HEK293T (cell line): Measurements from ENCODE around the gene LTBP4.

Source experiments
- CTCF ChIA-PET: fragments of 350-600 bp; formaldehyde crosslinking; extraction: SDS; loops from one replicate; lab custom pipeline; 2021; ENCODE audit warnings: antibody characterized with exemption, inconsistent platforms; lab: Yijun Ruan, JAX
- POLR2A ChIA-PET: fragments of 350-600 bp; formaldehyde crosslinking; extraction: SDS; loops from one replicate; lab custom pipeline; 2020; ENCODE audit warnings: antibody characterized with exemption, inconsistent platforms; lab: Yijun Ruan, JAX
- DNase-seq: peaks from one replicate; pipeline ENCODE4 v3.0.0; 2012; ENCODE audit warnings: mixed read lengths; ENCODE audit errors: extremely low spot score
- ARNT ChIP-seq: fragments of 450-650 bp; IDR thresholded peaks from 2 replicates; pipeline ENCODE4 v1.6.1; 2017; ENCODE audit warnings: mild to moderate bottlenecking
- BHLHE40 ChIP-seq: fragments of 450-650 bp; IDR thresholded peaks from 2 replicates; pipeline ENCODE4 v1.6.1; 2016; ENCODE audit warnings: mild to moderate bottlenecking, moderate library complexity, borderline replicate concordance
- CTBP1 ChIP-seq: fragments of 450-650 bp; IDR thresholded peaks from 2 replicates; pipeline ENCODE4 v1.6.1; 2016; ENCODE audit warnings: borderline replicate concordance
- ELF4 ChIP-seq: fragments of 450-650 bp; IDR thresholded peaks from 2 replicates; pipeline ENCODE4 v1.6.1; 2017; ENCODE audit warnings: antibody characterized with exemption
- FOXA1 ChIP-seq: fragments of 450-650 bp; IDR thresholded peaks from 2 replicates; pipeline ENCODE4 v1.6.1; 2016; ENCODE audit warnings: mild to moderate bottlenecking
- FOXK2 ChIP-seq: fragments of 450-650 bp; IDR thresholded peaks from 2 replicates; pipeline ENCODE4 v1.6.1; 2016; ENCODE audit warnings: mild to moderate bottlenecking
- FOXM1 ChIP-seq: fragments of 450-650 bp; IDR thresholded peaks from 2 replicates; pipeline ENCODE4 v1.6.1; 2017; ENCODE audit warnings: mild to moderate bottlenecking, borderline replicate concordance
- HDGF ChIP-seq: fragments of 450-650 bp; IDR thresholded peaks from 2 replicates; pipeline ENCODE4 v1.6.1; 2017; ENCODE audit warnings: antibody characterized with exemption, borderline replicate concordance
- L3MBTL2 ChIP-seq: fragments of 450-650 bp; conservative IDR thresholded peaks from 2 replicates; pipeline ENCODE4 v1.6.1; 2016; ENCODE audit warnings: mild to moderate bottlenecking
- LEF1 ChIP-seq: fragments of 450-650 bp; IDR thresholded peaks from 2 replicates; pipeline ENCODE4 v1.6.1; 2017; ENCODE audit warnings: mild to moderate bottlenecking, borderline replicate concordance
- NFRKB ChIP-seq: fragments of 450-650 bp; IDR thresholded peaks from 2 replicates; pipeline ENCODE4 v1.6.1; 2016; ENCODE audit warnings: mild to moderate bottlenecking, moderate library complexity
- SP1 ChIP-seq: fragments of 450-650 bp; IDR thresholded peaks from 2 replicates; pipeline ENCODE4 v1.6.1; 2017
- SUZ12 ChIP-seq: fragments of 450-650 bp; IDR thresholded peaks from 2 replicates; pipeline ENCODE4 v1.6.1; 2016; ENCODE audit warnings: mild to moderate bottlenecking
- TARDBP ChIP-seq: fragments of 450-650 bp; IDR thresholded peaks from 2 replicates; pipeline ENCODE4 v1.6.1; 2016
- ZNF384 ChIP-seq: fragments of 450-650 bp; IDR thresholded peaks from 2 replicates; pipeline ENCODE4 v1.6.1; 2016
- TF ChIP-seq, protein P1 (sequence below): fragments of 450-650 bp; IDR thresholded peaks from 2 replicates; pipeline ENCODE4 v1.6.1; 2016

LTBP4 gene

DNA sequence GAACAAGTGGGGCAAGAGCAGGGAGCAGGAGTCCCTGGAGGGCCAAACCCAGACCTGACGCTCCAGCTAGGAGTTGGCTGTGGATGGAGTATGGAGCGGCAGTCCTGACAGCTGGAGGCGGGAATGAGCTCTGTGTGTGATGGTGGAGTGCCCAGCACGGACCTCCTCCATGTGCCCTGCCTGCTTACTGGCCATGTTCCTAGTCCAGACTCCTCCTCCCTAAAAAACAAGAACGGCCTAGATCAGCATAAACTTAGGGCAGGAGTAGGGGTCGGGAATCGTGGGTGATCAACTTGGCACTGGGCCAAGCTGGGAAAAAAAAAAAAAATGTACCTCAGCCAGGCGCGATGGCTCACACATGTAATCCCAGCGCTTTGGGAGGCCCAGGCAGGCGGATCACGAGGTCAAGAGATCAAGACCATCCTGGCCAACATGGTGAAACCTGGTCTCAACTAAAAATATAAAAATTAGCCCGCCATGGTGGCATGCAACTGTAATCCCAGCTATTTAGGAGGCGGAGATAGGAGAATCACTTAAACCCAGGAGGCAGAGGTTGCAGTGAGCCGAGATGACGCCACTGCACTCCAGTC, 29.5 kb downstream of the LTBP4 start:
- ChIA-PET CTCF (interaction anchor here (0.6 to 1.2 kb wide), 3 partner anchors 28 to 167 kb away, joined by 3 to 4 read pairs (median 4); no protein-coding TSS in a partner anchor), POLR2A (interaction anchor here (0.7 kb wide), 1 partner anchor 25 kb away, joined by 4 read pairs; no protein-coding TSS in a partner anchor)
- no peak for TF ChIP-seq ARNT
- DNase-seq, result no peak

DNA sequence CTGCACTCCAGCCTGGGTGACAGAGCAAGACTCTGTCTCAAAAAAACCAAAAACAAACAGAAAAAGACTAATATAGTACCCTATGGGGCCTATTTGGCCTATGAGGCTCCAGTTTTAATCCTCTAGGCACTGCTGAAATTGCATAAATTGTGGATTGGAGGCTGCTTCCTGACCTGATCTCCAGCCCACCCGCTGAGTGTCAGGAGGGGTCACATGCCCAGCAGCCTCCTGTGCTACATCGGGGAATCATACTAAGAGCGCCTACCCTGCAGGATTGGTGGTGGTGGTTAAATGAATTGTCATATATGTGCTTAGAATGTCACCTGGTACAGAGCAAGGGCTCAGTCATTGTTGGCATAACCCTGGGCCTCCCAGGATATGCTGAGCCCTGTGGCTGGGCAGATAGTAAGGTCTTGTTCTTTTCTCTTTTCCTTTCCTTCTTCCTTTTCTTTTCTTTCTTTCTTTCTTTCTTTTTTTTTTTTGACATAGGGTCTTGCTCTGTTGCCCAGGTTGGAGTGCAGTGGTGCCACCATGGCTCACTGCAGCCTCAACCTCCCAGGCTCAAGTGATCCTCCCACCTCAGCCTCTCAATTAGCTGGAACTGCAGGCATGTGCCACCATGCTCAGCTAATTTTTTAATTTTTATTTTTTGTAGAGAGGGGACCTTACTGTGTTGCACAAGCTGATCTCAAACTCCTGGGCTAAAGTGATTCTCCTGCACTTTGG, 31.3 kb downstream of the LTBP4 start:
- POLR2A ChIA-PET, result no interaction called here
- CTCF ChIA-PET, result interaction anchor here (3.2 to 3.3 kb wide), 2 partner anchors 27 to 29 kb away, joined by 11 to 19 read pairs; no protein-coding TSS in a partner anchor
- TF ChIP-seq SP1, result no peak
- TF ChIP-seq CTBP1, result no peak
- TF ChIP-seq, protein P1, sequence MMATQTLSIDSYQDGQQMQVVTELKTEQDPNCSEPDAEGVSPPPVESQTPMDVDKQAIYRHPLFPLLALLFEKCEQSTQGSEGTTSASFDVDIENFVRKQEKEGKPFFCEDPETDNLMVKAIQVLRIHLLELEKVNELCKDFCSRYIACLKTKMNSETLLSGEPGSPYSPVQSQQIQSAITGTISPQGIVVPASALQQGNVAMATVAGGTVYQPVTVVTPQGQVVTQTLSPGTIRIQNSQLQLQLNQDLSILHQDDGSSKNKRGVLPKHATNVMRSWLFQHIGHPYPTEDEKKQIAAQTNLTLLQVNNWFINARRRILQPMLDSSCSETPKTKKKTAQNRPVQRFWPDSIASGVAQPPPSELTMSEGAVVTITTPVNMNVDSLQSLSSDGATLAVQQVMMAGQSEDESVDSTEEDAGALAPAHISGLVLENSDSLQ, result no peak
- no peak for TF ChIP-seq NFRKB
- TF ChIP-seq SUZ12, result no peak
- no peak for TF ChIP-seq FOXK2
- TF ChIP-seq ELF4, result no peak
- TF ChIP-seq FOXM1, result no peak
- TF ChIP-seq ZNF384, result no peak
- no peak for TF ChIP-seq TARDBP
- TF ChIP-seq ARNT, result no peak
- TF ChIP-seq L3MBTL2, result no peak
- TF ChIP-seq BHLHE40, result no peak
- TF ChIP-seq HDGF, result no peak
- no peak for DNase-seq

DNA sequence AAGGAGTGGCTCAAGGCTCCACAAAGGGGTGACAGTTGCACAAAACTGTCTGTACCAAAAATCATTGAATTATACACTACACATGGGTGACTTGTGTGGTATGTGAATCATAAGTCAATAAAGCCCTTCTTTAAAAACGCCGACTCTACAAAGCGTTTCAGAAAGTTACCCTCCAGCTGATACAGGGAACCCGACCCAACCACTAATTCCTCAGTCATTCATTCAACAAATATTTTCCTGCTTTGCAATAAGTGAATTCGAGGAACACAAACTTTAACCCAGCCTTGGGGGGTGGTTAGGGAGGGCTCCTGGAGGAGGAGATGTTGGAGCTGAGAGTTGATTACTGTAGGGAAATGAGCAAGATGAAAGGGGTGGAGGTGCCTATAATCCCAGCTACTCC, 32.0 kb downstream of the LTBP4 start:
- peak; percentile 1 for DNase-seq
- POLR2A ChIA-PET, result interaction anchor here (0.8 kb wide), 1 partner anchor 399 kb away, joined by 3 read pairs; no protein-coding TSS in a partner anchor
- CTCF ChIA-PET, result interaction anchor here (2.2 to 3.3 kb wide), 3 partner anchors 12 to 30 kb away, joined by 11 to 34 read pairs (median 19); no protein-coding TSS in a partner anchor
- TF ChIP-seq L3MBTL2 (no peak), ELF4 (no peak), ARNT (no peak), TARDBP (no peak), FOXA1 (no peak), CTBP1 (no peak), LEF1 (no peak), FOXK2 (no peak), HDGF (no peak), BHLHE40 (no peak), NFRKB (no peak), SUZ12 (no peak), SP1 (no peak), ZNF384 (no peak), FOXM1 (no peak)
- TF ChIP-seq, protein P1, result no peak

DNA sequence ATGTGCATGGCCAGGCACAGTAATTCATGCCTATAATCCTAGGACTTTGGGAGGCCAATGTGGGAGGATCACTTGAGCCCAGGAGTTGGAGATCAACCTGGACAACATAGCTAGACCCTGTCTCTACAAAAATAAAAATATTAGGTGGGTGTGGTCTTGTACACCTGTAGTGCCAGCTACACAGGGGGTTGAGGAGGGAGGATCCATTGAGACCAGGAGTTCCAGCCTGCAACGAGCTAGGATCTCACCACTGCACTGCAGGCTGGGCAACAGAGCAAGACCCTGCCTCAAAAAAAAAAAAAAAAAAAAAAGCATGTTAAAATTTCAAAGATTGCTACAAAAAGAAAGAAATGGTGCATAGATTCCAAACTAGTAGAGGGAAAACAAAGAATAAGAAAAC, 37.2 kb downstream of the LTBP4 start:
- no peak for DNase-seq
- POLR2A ChIA-PET, result no interaction called here
- TF ChIP-seq L3MBTL2, result no peak
- TF ChIP-seq FOXK2, result no peak
- TF ChIP-seq HDGF, result no peak
- TF ChIP-seq TARDBP, result no peak
- TF ChIP-seq NFRKB, result no peak
- no peak for TF ChIP-seq ZNF384
- no peak for TF ChIP-seq CTBP1
- TF ChIP-seq LEF1, result no peak
- TF ChIP-seq SUZ12, result no peak
- no peak for TF ChIP-seq FOXA1
- TF ChIP-seq BHLHE40, result no peak
- TF ChIP-seq ARNT, result no peak
- no peak for TF ChIP-seq ELF4
- TF ChIP-seq SP1, result no peak
- TF ChIP-seq, protein P1, result no peak
- no peak for TF ChIP-seq FOXM1
- CTCF ChIA-PET, result interaction anchor here (1.2 kb wide), 1 partner anchor 35 kb away, joined by 4 read pairs; no protein-coding TSS in a partner anchor

DNA sequence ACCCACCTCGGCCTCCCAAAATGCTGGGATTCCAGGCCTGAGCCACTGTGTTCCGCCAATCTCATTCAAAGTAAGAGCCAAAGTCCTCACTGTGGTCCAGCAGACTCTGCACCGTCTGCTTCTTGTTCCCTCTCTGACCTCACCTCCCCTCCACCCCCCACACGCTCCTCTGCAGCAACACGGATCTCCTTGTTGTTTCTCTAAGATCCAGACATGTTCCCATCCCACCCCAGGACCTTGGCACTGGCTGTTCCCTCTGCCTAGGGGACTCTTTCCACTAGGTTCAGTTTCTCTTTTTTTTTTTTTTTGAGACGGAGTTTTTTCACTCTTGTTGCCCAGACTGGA, 38.4 kb downstream of the LTBP4 start:
- ChIA-PET POLR2A (no interaction called here), CTCF (no interaction called here)
- no peak for TF ChIP-seq BHLHE40
- TF ChIP-seq FOXM1, result no peak
- no peak for TF ChIP-seq NFRKB
- TF ChIP-seq, protein P1, result no peak
- TF ChIP-seq CTBP1, result no peak
- TF ChIP-seq ELF4, result no peak
- TF ChIP-seq ZNF384, result no peak
- TF ChIP-seq SP1, result no peak
- TF ChIP-seq ARNT, result no peak
- TF ChIP-seq LEF1, result no peak
- no peak for TF ChIP-seq SUZ12
- DNase-seq, result no peak
